C4-2B (cell line): ENCODE results near the gene ALG5.

Source experiments
- ZFX ChIP-seq: fragments of 450-650 bp; IDR thresholded peaks from 2 replicates; pipeline ENCODE4 v1.6.1; 2017
- TF ChIP-seq, protein P1 (sequence below): fragments of 450-650 bp; conservative IDR thresholded peaks from 2 replicates; pipeline ENCODE4 v1.5.1; 2017; ENCODE audit warnings: mild to moderate bottlenecking

DNA sequence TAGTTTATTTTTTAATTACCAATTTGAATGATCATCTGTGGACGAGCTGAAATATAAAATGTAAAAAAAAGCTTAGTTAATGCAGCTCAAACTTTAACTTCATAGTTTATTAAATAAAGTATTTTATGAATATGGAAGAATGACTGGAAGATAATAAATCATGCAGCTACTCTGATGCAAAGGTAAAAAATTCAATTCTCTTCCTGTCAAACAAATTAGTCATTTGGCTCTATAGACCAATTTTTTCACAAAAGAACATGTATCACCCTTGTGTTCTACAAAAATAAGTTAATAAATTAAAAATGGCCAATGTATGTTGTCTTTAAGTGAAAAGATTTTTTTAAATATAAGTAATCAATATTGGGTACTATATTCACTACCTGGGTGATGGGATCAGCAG, 27.6 kb upstream of the ALG5 start:
- TF ChIP-seq, protein P1, sequence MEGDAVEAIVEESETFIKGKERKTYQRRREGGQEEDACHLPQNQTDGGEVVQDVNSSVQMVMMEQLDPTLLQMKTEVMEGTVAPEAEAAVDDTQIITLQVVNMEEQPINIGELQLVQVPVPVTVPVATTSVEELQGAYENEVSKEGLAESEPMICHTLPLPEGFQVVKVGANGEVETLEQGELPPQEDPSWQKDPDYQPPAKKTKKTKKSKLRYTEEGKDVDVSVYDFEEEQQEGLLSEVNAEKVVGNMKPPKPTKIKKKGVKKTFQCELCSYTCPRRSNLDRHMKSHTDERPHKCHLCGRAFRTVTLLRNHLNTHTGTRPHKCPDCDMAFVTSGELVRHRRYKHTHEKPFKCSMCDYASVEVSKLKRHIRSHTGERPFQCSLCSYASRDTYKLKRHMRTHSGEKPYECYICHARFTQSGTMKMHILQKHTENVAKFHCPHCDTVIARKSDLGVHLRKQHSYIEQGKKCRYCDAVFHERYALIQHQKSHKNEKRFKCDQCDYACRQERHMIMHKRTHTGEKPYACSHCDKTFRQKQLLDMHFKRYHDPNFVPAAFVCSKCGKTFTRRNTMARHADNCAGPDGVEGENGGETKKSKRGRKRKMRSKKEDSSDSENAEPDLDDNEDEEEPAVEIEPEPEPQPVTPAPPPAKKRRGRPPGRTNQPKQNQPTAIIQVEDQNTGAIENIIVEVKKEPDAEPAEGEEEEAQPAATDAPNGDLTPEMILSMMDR, result no peak
- no peak for TF ChIP-seq ZFX
